Ovary (tissue), 3 donors: ENCODE measurements around the gene OPA1.

Experiments
- EP300 ChIP-seq: sonication (generic); formaldehyde crosslinking; IDR thresholded peaks from one replicate; pipeline ENCODE4 v1.6.1; 2017; ENCODE audit warnings: antibody characterized with exemption
- POLR2A ChIP-seq: fragments of 450-650 bp; IDR thresholded peaks from one replicate; pipeline ENCODE4 v1.6.1; 2017; ENCODE audit warnings: antibody characterized with exemption, mild to moderate bottlenecking, moderate library complexity
- TF ChIP-seq, protein P1 (sequence below), 3 donors: fragments of 450-650 bp in 2 of 3; fragments of 200-600 bp in 1 of 3; IDR thresholded peaks; one replicate each; pipeline versions ENCODE4 v1.5.1 to v1.8.0; 2016 to 2022; ENCODE audit warnings: antibody characterized with exemption in 3 of 3, mild to moderate bottlenecking in 1 of 3
- donor health status: DM: no; HTN: no; CAD: no.

DNA sequence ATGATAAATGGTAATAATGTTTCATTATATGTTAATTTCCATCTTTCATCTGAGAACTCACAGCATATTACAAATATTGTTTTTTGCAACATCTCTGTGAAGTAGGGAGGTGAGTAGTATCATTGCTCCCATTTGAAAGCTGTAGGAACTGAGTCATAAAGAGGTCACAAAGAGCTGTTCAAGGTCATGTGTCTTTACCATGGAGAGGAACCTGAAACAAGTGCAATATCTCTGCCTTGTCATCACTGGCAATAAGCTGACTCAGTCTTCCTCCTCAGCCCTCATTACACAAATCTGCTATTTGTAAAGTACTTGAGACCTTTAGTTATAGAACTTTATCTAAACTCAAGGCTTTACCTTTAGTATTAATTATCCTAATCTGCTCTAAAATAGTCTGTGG, 33.9 kb upstream of the OPA1 start:
- no peak for TF ChIP-seq POLR2A
- TF ChIP-seq, protein P1, sequence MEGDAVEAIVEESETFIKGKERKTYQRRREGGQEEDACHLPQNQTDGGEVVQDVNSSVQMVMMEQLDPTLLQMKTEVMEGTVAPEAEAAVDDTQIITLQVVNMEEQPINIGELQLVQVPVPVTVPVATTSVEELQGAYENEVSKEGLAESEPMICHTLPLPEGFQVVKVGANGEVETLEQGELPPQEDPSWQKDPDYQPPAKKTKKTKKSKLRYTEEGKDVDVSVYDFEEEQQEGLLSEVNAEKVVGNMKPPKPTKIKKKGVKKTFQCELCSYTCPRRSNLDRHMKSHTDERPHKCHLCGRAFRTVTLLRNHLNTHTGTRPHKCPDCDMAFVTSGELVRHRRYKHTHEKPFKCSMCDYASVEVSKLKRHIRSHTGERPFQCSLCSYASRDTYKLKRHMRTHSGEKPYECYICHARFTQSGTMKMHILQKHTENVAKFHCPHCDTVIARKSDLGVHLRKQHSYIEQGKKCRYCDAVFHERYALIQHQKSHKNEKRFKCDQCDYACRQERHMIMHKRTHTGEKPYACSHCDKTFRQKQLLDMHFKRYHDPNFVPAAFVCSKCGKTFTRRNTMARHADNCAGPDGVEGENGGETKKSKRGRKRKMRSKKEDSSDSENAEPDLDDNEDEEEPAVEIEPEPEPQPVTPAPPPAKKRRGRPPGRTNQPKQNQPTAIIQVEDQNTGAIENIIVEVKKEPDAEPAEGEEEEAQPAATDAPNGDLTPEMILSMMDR (IDR thresholded peaks at IDR 0.05): no peak
- TF ChIP-seq EP300: no peak
